Measurements from ENCODE around the gene HSPA2. TPM values are rescaled to one million over a fixed set of nuclear protein-coding genes. Genes with fewer than 3 reads are reported as not detected.

Gene HSPA2
- total and polyA plus RNA-seq, 4 donors = 33.7 to 50.0 (median 39.9) TPM

DNA sequence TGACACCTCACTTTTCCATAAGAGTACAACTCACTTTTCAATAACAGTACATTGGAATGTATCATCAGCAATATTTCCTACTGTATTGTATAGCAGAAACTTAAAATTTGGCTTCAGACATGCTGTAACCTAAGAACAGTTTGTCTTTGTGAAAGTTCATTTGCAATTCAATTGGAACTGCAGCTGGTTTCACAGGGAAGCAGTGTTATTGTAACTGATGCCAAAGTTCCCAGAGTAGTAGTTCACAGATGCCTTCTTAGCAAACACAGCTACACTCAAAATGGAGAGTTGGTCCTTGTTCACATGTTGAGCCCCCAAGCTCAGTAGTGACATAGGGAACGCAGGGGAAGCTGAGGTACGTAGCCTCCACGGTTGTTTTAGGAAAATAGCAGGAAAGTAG is 32.6 kb downstream of the HSPA2 start:
- Histone ChIP-seq H3K36me3 (ENCODE audit: control insufficient read depth, insufficient read depth, low read length) (no peaks in the 10 kb centered on the region), H3K4me3 (ENCODE audit: low read depth, low read length) (no peak overlapping the region), H3K9me3 (ENCODE audit: control insufficient read depth, insufficient read depth, low read length) (no peaks in the 10 kb centered on the region), H3K4me1 (ENCODE audit: control insufficient read depth, insufficient read depth, low read length) (peaks cover 8% of the 10 kb centered on the region), H3K27ac (ENCODE audit: low read depth, low read length) (peak overlapping the region; percentile 62), H3K27me3 (ENCODE audit: control insufficient read depth, insufficient read depth, low read length) (no peaks in the 10 kb centered on the region)
- WGBS (ENCODE audit: insufficient coverage) = no CpG with 5 or more reads among the region's 3 CpGs
- peak in 3 of 6 donors; percentile 69 to 92 (median 89) for DNase-seq (ENCODE audit: low read depth in 4 of 6, low spot score in 6 of 6)

- H3K9me3 ChIP-seq (ENCODE audit: control insufficient read depth, insufficient read depth, low read length) = no peaks in the 10 kb centered on the region
- H3K27me3 ChIP-seq (ENCODE audit: control insufficient read depth, insufficient read depth, low read length) = no peaks in the 10 kb centered on the region
- WGBS (ENCODE audit: insufficient coverage) = 100% methylated on average over 1 of the region's 6 CpGs
- H3K36me3 ChIP-seq (ENCODE audit: control insufficient read depth, insufficient read depth, low read length) = no peaks in the 10 kb centered on the region
- H3K4me1 ChIP-seq (ENCODE audit: control insufficient read depth, insufficient read depth, low read length) = peaks cover 8% of the 10 kb centered on the region
- no peak for DNase-seq (ENCODE audit: low read depth in 4 of 6, low spot score in 6 of 6)
- H3K4me3 ChIP-seq (ENCODE audit: low read depth, low read length) = no peak overlapping the region
- no peak overlapping the region for H3K27ac ChIP-seq (ENCODE audit: low read depth, low read length)
These were observed 34.0 kb downstream of the HSPA2 start for GRCh38 chr14:64574371-64575107.

- H3K27ac ChIP-seq (ENCODE audit: low read depth, low read length) = no peak overlapping the region
- H3K9me3 ChIP-seq (ENCODE audit: control insufficient read depth, insufficient read depth, low read length) = no peaks in the 10 kb centered on the region
- no peak for DNase-seq (ENCODE audit: low read depth in 4 of 6, low spot score in 6 of 6)
- H3K27me3 ChIP-seq (ENCODE audit: control insufficient read depth, insufficient read depth, low read length) = no peaks in the 10 kb centered on the region
- H3K4me3 ChIP-seq (ENCODE audit: low read depth, low read length) = no peak overlapping the region
- H3K36me3 ChIP-seq (ENCODE audit: control insufficient read depth, insufficient read depth, low read length) = no peaks in the 10 kb centered on the region
- WGBS (ENCODE audit: insufficient coverage) = 92% methylated on average over 4 of the region's 5 CpGs
- peaks cover 8% of the 10 kb centered on the region for H3K4me1 ChIP-seq (ENCODE audit: control insufficient read depth, insufficient read depth, low read length)
These were observed 36.7 kb downstream of the HSPA2 start for GRCh38 chr14:64577211-64577610.

GRCh38 chr14:64580467-64580866 is 39.9 kb downstream of the HSPA2 start:
- no CpG with 5 or more reads among the region's 7 CpGs for WGBS (ENCODE audit: insufficient coverage)
- Histone ChIP-seq H3K9me3 (ENCODE audit: control insufficient read depth, insufficient read depth, low read length) (no peaks in the 10 kb centered on the region), H3K36me3 (ENCODE audit: control insufficient read depth, insufficient read depth, low read length) (no peaks in the 10 kb centered on the region), H3K4me1 (ENCODE audit: control insufficient read depth, insufficient read depth, low read length) (no peaks in the 10 kb centered on the region), H3K27ac (ENCODE audit: low read depth, low read length) (no peak overlapping the region), H3K27me3 (ENCODE audit: control insufficient read depth, insufficient read depth, low read length) (no peaks in the 10 kb centered on the region), H3K4me3 (ENCODE audit: low read depth, low read length) (no peak overlapping the region)
- no peak for DNase-seq (ENCODE audit: low read depth in 4 of 6, low spot score in 6 of 6)

DNA sequence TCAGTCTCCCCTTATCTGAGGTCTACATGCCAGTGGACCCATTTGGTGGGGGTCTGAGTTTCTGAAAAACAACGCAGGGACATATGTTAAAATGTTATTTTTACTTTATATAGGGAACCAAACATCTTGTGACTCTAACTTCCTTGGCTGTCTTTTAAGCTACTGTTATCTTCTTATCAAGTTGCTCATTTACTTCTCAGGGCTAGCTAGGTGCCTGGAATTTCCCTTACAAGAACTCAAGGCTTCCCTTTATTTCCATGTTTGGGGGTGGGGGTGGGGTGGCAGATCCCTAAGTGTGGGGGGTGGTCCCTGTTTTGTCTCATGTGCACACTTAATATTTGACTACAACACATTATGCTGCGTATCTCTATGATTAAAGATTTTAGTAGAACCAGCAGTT is 40.8 kb downstream of the HSPA2 start:
- H3K4me3 ChIP-seq (ENCODE audit: low read depth, low read length) = no peak overlapping the region
- WGBS (ENCODE audit: insufficient coverage) = no CpG with 5 or more reads among the region's 2 CpGs
- H3K9me3 ChIP-seq (ENCODE audit: control insufficient read depth, insufficient read depth, low read length) = no peaks in the 10 kb centered on the region
- H3K36me3 ChIP-seq (ENCODE audit: control insufficient read depth, insufficient read depth, low read length) = no peaks in the 10 kb centered on the region
- no peaks in the 10 kb centered on the region for H3K27me3 ChIP-seq (ENCODE audit: control insufficient read depth, insufficient read depth, low read length)
- no peak overlapping the region for H3K27ac ChIP-seq (ENCODE audit: low read depth, low read length)
- no peak for DNase-seq (ENCODE audit: low read depth in 4 of 6, low spot score in 6 of 6)
- no peaks in the 10 kb centered on the region for H3K4me1 ChIP-seq (ENCODE audit: control insufficient read depth, insufficient read depth, low read length)

GRCh38 chr14:64581817-64582216 is 41.3 kb downstream of the HSPA2 start:
- H3K27ac ChIP-seq (ENCODE audit: low read depth, low read length) = no peak overlapping the region
- no peak for DNase-seq (ENCODE audit: low read depth in 4 of 6, low spot score in 6 of 6)
- no peaks in the 10 kb centered on the region for H3K9me3 ChIP-seq (ENCODE audit: control insufficient read depth, insufficient read depth, low read length)
- no peaks in the 10 kb centered on the region for H3K27me3 ChIP-seq (ENCODE audit: control insufficient read depth, insufficient read depth, low read length)
- no peaks in the 10 kb centered on the region for H3K4me1 ChIP-seq (ENCODE audit: control insufficient read depth, insufficient read depth, low read length)
- H3K36me3 ChIP-seq (ENCODE audit: control insufficient read depth, insufficient read depth, low read length) = no peaks in the 10 kb centered on the region
- WGBS (ENCODE audit: insufficient coverage) = no CpG with 5 or more reads among the region's 5 CpGs
- no peak overlapping the region for H3K4me3 ChIP-seq (ENCODE audit: low read depth, low read length)

DNA sequence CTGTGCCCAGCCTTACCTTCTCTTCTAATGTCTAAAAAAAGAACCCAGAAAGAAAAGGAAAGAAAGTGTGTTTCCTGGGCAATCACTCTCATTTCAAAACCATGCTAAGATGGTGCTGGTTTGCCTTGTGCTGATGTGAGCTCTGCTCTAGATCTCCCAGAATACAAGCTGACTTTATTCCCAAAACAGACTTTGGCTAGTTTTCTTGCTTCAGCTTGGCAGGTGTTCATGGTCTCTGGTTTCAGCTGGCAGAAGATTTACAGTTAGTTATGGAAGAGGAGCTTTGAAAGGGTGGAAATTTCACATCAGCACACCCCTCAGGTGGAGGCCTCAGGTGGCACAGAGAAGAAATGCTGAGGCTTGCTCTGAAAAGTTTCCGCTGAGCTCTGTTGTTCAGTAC is 43.6 kb downstream of the HSPA2 start:
- peak in 2 of 6 donors; percentile 16 to 63 for DNase-seq (ENCODE audit: low read depth in 4 of 6, low spot score in 6 of 6)
- H3K4me1 ChIP-seq (ENCODE audit: control insufficient read depth, insufficient read depth, low read length) = no peaks in the 10 kb centered on the region
- no peaks in the 10 kb centered on the region for H3K27me3 ChIP-seq (ENCODE audit: control insufficient read depth, insufficient read depth, low read length)
- WGBS (ENCODE audit: insufficient coverage) = no CpG with 5 or more reads among the region's 1 CpG
- no peaks in the 10 kb centered on the region for H3K36me3 ChIP-seq (ENCODE audit: control insufficient read depth, insufficient read depth, low read length)
- no peak overlapping the region for H3K27ac ChIP-seq (ENCODE audit: low read depth, low read length)
- no peak overlapping the region for H3K4me3 ChIP-seq (ENCODE audit: low read depth, low read length)
- no peaks in the 10 kb centered on the region for H3K9me3 ChIP-seq (ENCODE audit: control insufficient read depth, insufficient read depth, low read length)

DNA sequence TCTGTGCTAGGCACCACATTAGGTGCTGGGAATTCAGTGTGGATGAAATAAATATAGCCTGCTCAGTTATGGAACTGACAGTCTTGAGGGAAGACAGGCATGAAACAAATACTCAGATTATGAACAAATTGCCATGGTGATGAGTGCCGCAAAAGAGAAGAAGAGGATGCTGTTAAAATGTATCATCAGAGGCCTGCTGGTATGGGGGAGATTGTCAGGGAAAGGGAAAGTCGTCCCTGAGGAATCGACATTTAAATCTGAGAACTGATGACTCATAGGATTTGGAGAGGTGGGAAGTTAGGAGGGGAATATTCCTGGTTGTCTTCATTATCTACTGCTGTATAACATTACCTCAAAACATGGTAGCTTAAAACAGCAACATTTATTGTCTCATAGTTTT is 51.3 kb downstream of the HSPA2 start:
- H3K4me1 ChIP-seq (ENCODE audit: control insufficient read depth, insufficient read depth, low read length) = no peaks in the 10 kb centered on the region
- H3K36me3 ChIP-seq (ENCODE audit: control insufficient read depth, insufficient read depth, low read length) = no peaks in the 10 kb centered on the region
- H3K9me3 ChIP-seq (ENCODE audit: control insufficient read depth, insufficient read depth, low read length) = no peaks in the 10 kb centered on the region
- H3K27ac ChIP-seq (ENCODE audit: low read depth, low read length) = no peak overlapping the region
- no peaks in the 10 kb centered on the region for H3K27me3 ChIP-seq (ENCODE audit: control insufficient read depth, insufficient read depth, low read length)
- H3K4me3 ChIP-seq (ENCODE audit: low read depth, low read length) = no peak overlapping the region
- no peak for DNase-seq (ENCODE audit: low read depth in 4 of 6, low spot score in 6 of 6)
- 83% methylated on average over 1 of the region's 3 CpGs for WGBS (ENCODE audit: insufficient coverage)

Measured in spinal cord (tissue), 10 donors.